Measurements from ENCODE around the gene NDUFS8. TPM values are rescaled to one million over a fixed set of nuclear protein-coding genes. Genes with fewer than 3 reads are reported as not detected.
A peak's percentile ranks its signal among the peaks of the same experiment; 100 is the strongest.

NDUFS8 gene
- total and polyA plus RNA-seq, 10 of the 15 experiments (the other 5 are each of a cell fraction or from before 2014, with no cell fraction given): 17.6 to 308 (median 120) TPM

GRCh38 chr11:68003846-68004550 lies 26.5 kb upstream of the NDUFS8 start, which contains the start of gene UNC93B1:
UNC93B1 (minus strand) TSS chr11:68004097; CDS start chr11:68004043, 54 bp downstream.
- intact Hi-C loops (cut with micrococcal nuclease; ENCODE audit: unreplicated experiment) (loop anchor here (5.0 to 10.0 kb wide), 3 partner anchors 33 to 203 kb away; partner anchors contain the start of genes CHKA and TCIRG1), in situ Hi-C loops (cut with MboI) (no loop called here)
- H3K4me3 ChIP-seq: peak within 1 kb of the TSS; percentile 92
- no peaks in the 10 kb centered on the region for H3K36me3 ChIP-seq (ENCODE audit: control insufficient read depth in 2 of 2, insufficient read depth in 2 of 2, low read length in 1 of 2)
- BruUV-seq (replicated peaks): no TSS peak
- no peaks in the 10 kb centered on the region for H3K9me3 ChIP-seq (replicated peaks; ENCODE audit: control insufficient read depth, insufficient read depth, low read length)
- ChIA-PET RAD21 (ENCODE audit: unreplicated experiment) (no interaction called here), SMC1A (ENCODE audit: uncharacterized antibody, unreplicated experiment) (no interaction called here), POLR2A (interaction anchor here (0.9 to 3.0 kb wide), 2 partner anchors 34 to 37 kb away, joined by 3 to 11 read pairs; partner anchors contain the start of gene TCIRG1), CTCF (interaction anchor here (1.3 to 3.5 kb wide), 2 partner anchors 10 to 204 kb away, joined by 3 to 19 read pairs; no protein-coding TSS in a partner anchor)
- peak; percentile 88 for ATAC-seq
- peak within 1 kb of the TSS; percentile 78 for H2AFZ ChIP-seq (ENCODE audit: control insufficient read depth, low read depth, low read length)
- no peaks in the 10 kb centered on the region for H3K27me3 ChIP-seq (replicated peaks in 1 of 2; ENCODE audit: control insufficient read depth in 2 of 2, insufficient read depth in 2 of 2, low read length in 1 of 2)
- H3K9ac ChIP-seq (ENCODE audit: control insufficient read depth, insufficient read depth, low read length): peak within 1 kb of the TSS; percentile 69
- peak within 1 kb of the TSS; percentile 78 for H3K27ac ChIP-seq (ENCODE audit: control insufficient read depth, insufficient read depth)
- WGBS (ENCODE audit: insufficient coverage, insufficient replicate concordance, low lambda C conversion rate, missing lambda C conversion rate): 6% methylated on average over 24 of the region's 64 CpGs
- H3K4me1 ChIP-seq (ENCODE audit: control insufficient read depth, insufficient read depth, low read length): peaks cover 36% of the 10 kb centered on the region
- no peaks in the 10 kb centered on the region for H4K20me1 ChIP-seq (ENCODE audit: control insufficient read depth, insufficient read depth)
- FAIRE-seq: no peak
- peak; percentile 57 for DNase-seq (ENCODE audit: low read depth, low spot score)
- peaks cover 14% of the 10 kb centered on the region for H3K79me2 ChIP-seq (ENCODE audit: control insufficient read depth, insufficient read depth, low read length)
- H3K4me2 ChIP-seq (ENCODE audit: control insufficient read depth, insufficient read depth): peak within 1 kb of the TSS; percentile 90
- 0 out of 3 replicates have a peak, but pooled peaks have one; percentile 40 for TF ChIP-seq POU2F2 (IDR thresholded peaks at IDR 0.05; ENCODE audit: borderline replicate concordance, low read depth, low read length)
- no peak for TF ChIP-seq CHD1 (IDR thresholded peaks at IDR 0.05; ENCODE audit: low read depth, low read length)
- no peak for TF ChIP-seq HSF1 (IDR thresholded peaks at IDR 0.05; ENCODE audit: low read depth, low read length)
- no peak for TF ChIP-seq ZNF274 (IDR thresholded peaks at IDR 0.05; ENCODE audit: insufficient read depth, insufficient read length)
- TF ChIP-seq FOXM1 (IDR thresholded peaks at IDR 0.05; ENCODE audit: low read depth, low read length): no peak
- TF ChIP-seq CUX1 (IDR thresholded peaks at IDR 0.05; ENCODE audit: insufficient replicate concordance, low read depth, low read length): no peak
- no peak for TF ChIP-seq NFXL1 (IDR thresholded peaks at IDR 0.05; ENCODE audit: borderline replicate concordance)
- TF ChIP-seq CREB1 (IDR thresholded peaks at IDR 0.05; ENCODE audit: low read depth): peak; percentile 59; the same call in 1 of the 2 replicates
- peak; percentile 57; the same call in 1 of the 2 replicates for TF ChIP-seq ZSCAN29 (IDR thresholded peaks at IDR 0.05)
- TF ChIP-seq ETV6 (conservative IDR thresholded peaks at IDR 0.05 in 1 of 2, IDR thresholded peaks at IDR 0.05 in 1 of 2; ENCODE audit: borderline replicate concordance in 1 of 2, low read depth in 1 of 2): 0 out of 4 replicates have a peak, but pooled peaks of 1 of the 2 experiments have one; percentile 19
- TF ChIP-seq TBL1XR1 (IDR thresholded peaks at IDR 0.05; ENCODE audit: low read depth, low read length): no peak; the same call in 1 of the 2 replicates
- no peak for TF ChIP-seq ZBED1 (IDR thresholded peaks at IDR 0.05; ENCODE audit: borderline replicate concordance)
- TF ChIP-seq TCF7 (IDR thresholded peaks at IDR 0.05; ENCODE audit: borderline replicate concordance): no peak
- no peak for TF ChIP-seq SREBF1 (IDR thresholded peaks at IDR 0.05; ENCODE audit: low read length)
- no peak for TF ChIP-seq NFYA (IDR thresholded peaks at IDR 0.05; ENCODE audit: borderline replicate concordance, low read depth, low read length)

Data from GM12878 (cell line).